Upper lobe of right lung (tissue), 1 donor: ENCODE measurements around the gene PRKCZ. TPM values are rescaled to one million over a fixed set of nuclear protein-coding genes. Genes with fewer than 3 reads are reported as not detected.

Experiments
- ATAC-seq: fragments of 200-7000 bp; cut with Tn5 transposase; one replicate; pipeline ENCODE4 v1.9.1; 2020; ENCODE audit warnings: mild to moderate bottlenecking, moderate library complexity
- DNase-seq: peaks from one replicate; pipeline ENCODE4 v3.0.0-alpha.2; 2020
- H3K27ac ChIP-seq: fragments of 200-600 bp; one replicate; pipeline ENCODE4 v1.8.0; 2022
- H3K27me3 ChIP-seq: fragments of 200-600 bp; one replicate; pipeline ENCODE4 v1.8.0; 2022; ENCODE audit warnings: mild to moderate bottlenecking
- H3K36me3 ChIP-seq: fragments of 200-600 bp; one replicate; pipeline ENCODE4 v1.8.0; 2022
- H3K4me1 ChIP-seq: fragments of 200-600 bp; one replicate; pipeline ENCODE4 v1.8.0; 2022
- H3K4me3 ChIP-seq: fragments of 200-600 bp; one replicate; pipeline ENCODE4 v1.8.0; 2022; ENCODE audit warnings: mild to moderate bottlenecking
- H3K9me3 ChIP-seq: fragments of 200-600 bp; one replicate; pipeline ENCODE4 v1.8.0; 2022
- CTCF ChIP-seq: fragments of 200-600 bp; IDR thresholded peaks from one replicate; pipeline ENCODE4 v1.8.0; 2022; ENCODE audit warnings: antibody characterized with exemption
- intact Hi-C: fragments of 100-400 bp; cut with DNase I; formaldehyde crosslinking; loops from one replicate; pipeline ENCODE4 v1.11.0; 2022
- total RNA-seq: library from RNA; stranded (reverse); fragmentation: NEBNext Ultra II Directional; extraction: Animal tissue kit (Norgen Biotek cat#: 25700); gene quantifications from one replicate; pipeline ENCODE4 v1.2.1, GENCODE V29; 2021
- donor health status: DM: no; HTN: yes; CAD: no; lungs with severe emphysema.

PRKCZ gene
- total RNA-seq, 1 donor from 2014 or later = 121 TPM

GRCh38 chr1:2194898-2195673, 144.9 kb downstream of the PRKCZ start:
- TF ChIP-seq CTCF = peak; percentile 93
- Histone ChIP-seq H3K27ac (peak overlapping the region; percentile 87), H3K27me3 (no peaks in the 10 kb centered on the region), H3K4me1 (peaks cover 46% of the 10 kb centered on the region), H3K4me3 (peak overlapping the region; percentile 80), H3K36me3 (no peaks in the 10 kb centered on the region), H3K9me3 (no peaks in the 10 kb centered on the region)
- ATAC-seq = peak; percentile 79
- intact Hi-C loops = loop anchor here (5.0 to 10.0 kb wide), 2 partner anchors 120 to 187 kb away; no protein-coding TSS in a partner anchor
- peak; percentile 96 for DNase-seq

DNA sequence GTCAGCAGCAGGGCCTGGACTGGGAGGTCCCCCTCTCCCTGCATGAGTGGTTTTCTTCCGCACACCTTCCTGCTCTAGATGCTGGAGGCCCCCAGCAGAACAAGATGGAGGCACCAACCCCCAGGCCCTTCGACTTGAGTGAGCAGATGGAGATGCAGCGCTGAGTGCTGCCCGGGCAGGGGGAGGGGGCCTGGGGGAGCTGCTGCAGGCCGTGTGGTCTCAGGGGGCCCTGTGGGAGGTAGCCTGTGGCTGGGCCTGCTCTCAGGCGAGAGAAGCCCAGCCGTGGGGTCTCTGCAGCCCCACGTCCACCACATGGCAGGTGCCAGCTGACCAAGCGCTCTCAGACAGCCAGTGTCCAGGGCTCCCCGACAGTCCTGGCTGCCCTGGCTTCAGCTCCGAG, 145.6 kb downstream of the PRKCZ start:
- H3K27ac ChIP-seq = peak overlapping the region; percentile 87
- H3K4me1 ChIP-seq = peaks cover 39% of the 10 kb centered on the region
- DNase-seq (no peak), ATAC-seq (no peak)
- no peak overlapping the region for H3K4me3 ChIP-seq
- no peaks in the 10 kb centered on the region for H3K9me3 ChIP-seq
- H3K27me3 ChIP-seq = no peaks in the 10 kb centered on the region
- intact Hi-C loops = loop anchor here (5.0 to 10.0 kb wide), 2 partner anchors 119 to 187 kb away; no protein-coding TSS in a partner anchor
- no peak for TF ChIP-seq CTCF
- no peaks in the 10 kb centered on the region for H3K36me3 ChIP-seq

DNA sequence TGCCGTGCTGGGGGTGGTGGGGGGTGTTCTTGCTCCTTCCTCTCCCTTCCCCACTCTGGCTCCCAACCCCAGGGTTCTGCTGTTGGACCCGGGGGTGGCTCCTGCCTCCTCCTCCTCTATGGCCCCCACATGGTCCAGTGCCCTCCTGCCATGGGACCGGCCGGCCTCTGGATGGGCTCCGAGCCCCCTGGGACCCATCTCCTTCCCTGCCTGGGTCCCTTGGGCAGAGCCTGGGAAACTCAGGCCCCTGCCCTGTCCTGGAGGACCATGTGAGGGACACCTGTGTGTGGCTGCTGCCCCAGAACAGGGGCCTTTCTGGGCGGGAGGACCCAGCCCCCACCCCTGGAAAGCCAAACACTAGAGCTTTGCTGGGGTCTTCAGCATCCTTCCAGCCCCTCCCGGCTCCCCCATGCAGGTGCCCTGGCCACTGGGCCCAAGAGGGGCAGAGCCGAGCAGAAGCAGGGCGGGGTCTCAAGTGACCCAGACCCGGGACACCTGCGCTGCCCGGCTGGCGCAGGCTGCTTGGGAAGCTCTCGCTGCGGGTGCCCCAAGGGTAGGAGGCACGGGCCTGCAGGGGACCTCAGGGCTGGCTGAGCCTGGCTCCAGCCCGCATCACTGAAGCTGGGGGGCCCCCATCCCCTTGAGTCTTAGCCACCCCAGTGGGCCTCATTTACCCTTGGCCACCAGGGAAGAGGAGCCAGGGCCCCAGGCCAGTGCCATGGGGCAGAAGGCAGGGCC, 146.9 kb downstream of the PRKCZ start:
- intact Hi-C loops = loop anchor here (5.0 to 10.0 kb wide), 2 partner anchors 118 to 185 kb away; no protein-coding TSS in a partner anchor
- H3K36me3 ChIP-seq = no peaks in the 10 kb centered on the region
- peak overlapping the region; percentile 30 for H3K27ac ChIP-seq
- no peak overlapping the region for H3K4me3 ChIP-seq
- TF ChIP-seq CTCF = no peak
- H3K4me1 ChIP-seq = peaks cover 29% of the 10 kb centered on the region
- no peak for DNase-seq
- H3K27me3 ChIP-seq = no peaks in the 10 kb centered on the region
- ATAC-seq = no peak
- no peaks in the 10 kb centered on the region for H3K9me3 ChIP-seq

DNA sequence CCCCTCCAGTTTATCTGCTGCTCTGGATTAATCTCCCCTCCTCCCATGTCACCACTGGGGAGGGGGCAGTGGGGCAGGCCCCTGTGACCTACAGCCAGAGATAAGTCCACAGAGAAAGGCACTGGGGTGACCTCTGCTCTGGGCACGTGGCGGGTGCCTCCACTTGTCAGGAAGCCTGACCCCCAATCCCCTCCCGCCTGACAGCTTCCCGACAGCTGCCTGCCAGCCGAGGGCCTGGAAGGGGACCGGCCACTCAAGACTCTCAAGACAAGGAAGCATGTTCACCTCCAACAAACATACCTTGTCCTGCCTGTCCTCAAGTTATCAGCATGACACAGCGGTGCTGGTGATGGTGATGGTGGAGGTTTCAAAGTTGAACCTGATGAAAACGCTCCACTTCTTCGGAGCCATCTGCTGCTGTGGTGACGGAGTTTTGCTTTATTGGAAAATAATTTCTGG, 147.5 kb downstream of the PRKCZ start:
- Histone ChIP-seq H3K27me3 (no peaks in the 10 kb centered on the region), H3K9me3 (no peaks in the 10 kb centered on the region), H3K4me1 (peaks cover 23% of the 10 kb centered on the region), H3K36me3 (no peaks in the 10 kb centered on the region), H3K27ac (peak overlapping the region; percentile 30), H3K4me3 (no peak overlapping the region)
- TF ChIP-seq CTCF = no peak
- ATAC-seq (no peak), DNase-seq (no peak)
- intact Hi-C loops = loop anchor here (5.0 to 10.0 kb wide), 2 partner anchors 117 to 185 kb away; no protein-coding TSS in a partner anchor

- peaks cover 18% of the 10 kb centered on the region for H3K4me1 ChIP-seq
- DNase-seq = no peak
- ATAC-seq = no peak
Observed at GRCh38 chr1:2198571-2198970, 148.4 kb downstream of the PRKCZ start.

More at GRCh38 chr1:2198571-2198970, 148.4 kb downstream of the PRKCZ start:
- Histone ChIP-seq H3K27me3 (no peaks in the 10 kb centered on the region), H3K27ac (peak overlapping the region; percentile 67), H3K36me3 (no peaks in the 10 kb centered on the region), H3K9me3 (no peaks in the 10 kb centered on the region), H3K4me3 (no peak overlapping the region)
- TF ChIP-seq CTCF = no peak
- intact Hi-C loops = loop anchor here (5.0 to 10.0 kb wide), 2 partner anchors 116 to 184 kb away; no protein-coding TSS in a partner anchor
